Measurements from ENCODE around the gene UBQLN4.

Gene UBQLN4

DNA sequence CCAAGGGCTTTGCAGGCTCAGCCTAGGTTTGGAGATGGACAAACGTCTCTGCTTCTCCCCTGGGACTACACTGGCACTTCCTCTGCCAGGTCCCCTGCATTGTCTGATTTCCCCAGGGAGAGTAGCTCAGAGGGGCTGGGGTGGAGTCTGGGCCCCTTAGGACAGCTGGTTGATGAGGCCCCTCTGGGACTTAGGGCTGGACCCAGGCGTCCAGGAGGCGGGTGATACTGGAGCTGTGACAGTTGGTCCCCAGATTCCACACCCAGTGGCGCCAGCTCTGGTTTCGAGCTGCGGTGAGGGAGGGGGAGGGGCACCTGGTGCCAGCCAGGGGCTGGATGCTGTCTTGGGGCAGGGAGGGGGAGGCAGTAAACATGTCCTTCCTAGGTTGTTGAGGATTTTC is 36.1 kb upstream of the UBQLN4 start:
- Histone ChIP-seq H3K27ac (ENCODE audit: extremely low read depth, low read depth, low read length) (no peak overlapping the region), H3K36me3 (ENCODE audit: control insufficient read depth in 2 of 2, insufficient read depth in 1 of 2, low read length in 2 of 2) (peaks cover 0 to 4% of the 10 kb centered on the region in 2 experiments; a peak in 2 of 3 replicates), H3K4me3 (ENCODE audit: low read depth, low read length) (no peak overlapping the region), H3K4me1 (ENCODE audit: control insufficient read depth, insufficient read depth, low read length) (no peaks in the 10 kb centered on the region; the same call in 1 of the 2 replicates), H3K9me3 (ENCODE audit: control insufficient read depth, insufficient read depth, low read depth, low read length) (no peaks in the 10 kb centered on the region)
- POLR2A ChIA-PET = no interaction called here
- CTCF ChIA-PET = interaction anchor here (0.6 to 22.5 kb wide), 17 partner anchors 10 to 291 kb away, joined by 3 to 1029 read pairs (median 5); partner anchors contain the start of gene LMNA
- TF ChIP-seq ZNF610 (tag by site-specific recombination; IDR thresholded peaks at IDR 0.05; ENCODE audit: borderline replicate concordance) = no peak
- TF ChIP-seq ZSCAN5A (tag by site-specific recombination; IDR thresholded peaks at IDR 0.05) = no peak
- TF ChIP-seq ZNF624 (tag by site-specific recombination; IDR thresholded peaks at IDR 0.05) = no peak
- no peak for TF ChIP-seq ZNF549 (tag by site-specific recombination; IDR thresholded peaks at IDR 0.05)
- TF ChIP-seq ZNF843 (tag by site-specific recombination; IDR thresholded peaks at IDR 0.05) = no peak
- no peak for TF ChIP-seq ZNF266 (tag by site-specific recombination; IDR thresholded peaks at IDR 0.05; ENCODE audit: low read depth)
- TF ChIP-seq ZBTB8A (tag by site-specific recombination; IDR thresholded peaks at IDR 0.05) = no peak
- TF ChIP-seq ZNF747 (tag by site-specific recombination; IDR thresholded peaks at IDR 0.05) = no peak
- no peak for TF ChIP-seq FEZF1 (tag by site-specific recombination; IDR thresholded peaks at IDR 0.05)
- TF ChIP-seq, protein P1, sequence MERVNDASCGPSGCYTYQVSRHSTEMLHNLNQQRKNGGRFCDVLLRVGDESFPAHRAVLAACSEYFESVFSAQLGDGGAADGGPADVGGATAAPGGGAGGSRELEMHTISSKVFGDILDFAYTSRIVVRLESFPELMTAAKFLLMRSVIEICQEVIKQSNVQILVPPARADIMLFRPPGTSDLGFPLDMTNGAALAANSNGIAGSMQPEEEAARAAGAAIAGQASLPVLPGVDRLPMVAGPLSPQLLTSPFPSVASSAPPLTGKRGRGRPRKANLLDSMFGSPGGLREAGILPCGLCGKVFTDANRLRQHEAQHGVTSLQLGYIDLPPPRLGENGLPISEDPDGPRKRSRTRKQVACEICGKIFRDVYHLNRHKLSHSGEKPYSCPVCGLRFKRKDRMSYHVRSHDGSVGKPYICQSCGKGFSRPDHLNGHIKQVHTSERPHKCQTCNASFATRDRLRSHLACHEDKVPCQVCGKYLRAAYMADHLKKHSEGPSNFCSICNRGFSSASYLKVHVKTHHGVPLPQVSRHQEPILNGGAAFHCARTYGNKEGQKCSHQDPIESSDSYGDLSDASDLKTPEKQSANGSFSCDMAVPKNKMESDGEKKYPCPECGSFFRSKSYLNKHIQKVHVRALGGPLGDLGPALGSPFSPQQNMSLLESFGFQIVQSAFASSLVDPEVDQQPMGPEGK (tag by site-specific recombination; IDR thresholded peaks at IDR 0.05) = no peak
- TF ChIP-seq ZNF184 (tag by site-specific recombination; IDR thresholded peaks at IDR 0.05) = no peak
- no peak for TF ChIP-seq ZNF677 (tag by site-specific recombination; IDR thresholded peaks at IDR 0.05)
- TF ChIP-seq ZNF76 (tag by site-specific recombination; IDR thresholded peaks at IDR 0.05; ENCODE audit: borderline replicate concordance, low read depth) = no peak
- TF ChIP-seq OVOL3 (tag by site-specific recombination; IDR thresholded peaks at IDR 0.05) = no peak
- TF ChIP-seq ZNF514 (tag by site-specific recombination; IDR thresholded peaks at IDR 0.05) = no peak
- TF ChIP-seq ZNF24 (tag by site-specific recombination; IDR thresholded peaks at IDR 0.05) = no peak

- POLR2A ChIA-PET = interaction anchor here (0.9 kb wide), 1 partner anchor 9 kb away, joined by 3 read pairs; no protein-coding TSS in a partner anchor
- TF ChIP-seq ZBTB8A (tag by site-specific recombination; IDR thresholded peaks at IDR 0.05) (no peak), ZNF596 (tag by site-specific recombination; IDR thresholded peaks at IDR 0.05) (peak; percentile 90)
- TF ChIP-seq, protein P2, sequence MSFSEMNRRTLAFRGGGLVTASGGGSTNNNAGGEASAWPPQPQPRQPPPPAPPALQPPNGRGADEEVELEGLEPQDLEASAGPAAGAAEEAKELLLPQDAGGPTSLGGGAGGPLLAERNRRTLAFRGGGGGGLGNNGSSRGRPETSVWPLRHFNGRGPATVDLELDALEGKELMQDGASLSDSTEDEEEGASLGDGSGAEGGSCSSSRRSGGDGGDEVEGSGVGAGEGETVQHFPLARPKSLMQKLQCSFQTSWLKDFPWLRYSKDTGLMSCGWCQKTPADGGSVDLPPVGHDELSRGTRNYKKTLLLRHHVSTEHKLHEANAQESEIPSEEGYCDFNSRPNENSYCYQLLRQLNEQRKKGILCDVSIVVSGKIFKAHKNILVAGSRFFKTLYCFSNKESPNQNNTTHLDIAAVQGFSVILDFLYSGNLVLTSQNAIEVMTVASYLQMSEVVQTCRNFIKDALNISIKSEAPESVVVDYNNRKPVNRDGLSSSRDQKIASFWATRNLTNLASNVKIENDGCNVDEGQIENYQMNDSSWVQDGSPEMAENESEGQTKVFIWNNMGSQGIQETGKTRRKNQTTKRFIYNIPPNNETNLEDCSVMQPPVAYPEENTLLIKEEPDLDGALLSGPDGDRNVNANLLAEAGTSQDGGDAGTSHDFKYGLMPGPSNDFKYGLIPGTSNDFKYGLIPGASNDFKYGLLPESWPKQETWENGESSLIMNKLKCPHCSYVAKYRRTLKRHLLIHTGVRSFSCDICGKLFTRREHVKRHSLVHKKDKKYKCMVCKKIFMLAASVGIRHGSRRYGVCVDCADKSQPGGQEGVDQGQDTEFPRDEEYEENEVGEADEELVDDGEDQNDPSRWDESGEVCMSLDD (tag by site-specific recombination; IDR thresholded peaks at IDR 0.05) = no peak
- Histone ChIP-seq H3K4me3 (ENCODE audit: low read depth, low read length) (no peak overlapping the region), H3K4me1 (ENCODE audit: control insufficient read depth, insufficient read depth, low read length) (no peaks in the 10 kb centered on the region; the same call in 1 of the 2 replicates), H3K9me3 (ENCODE audit: control insufficient read depth, insufficient read depth, low read depth, low read length) (no peaks in the 10 kb centered on the region), H3K27ac (ENCODE audit: extremely low read depth, low read depth, low read length) (no peak overlapping the region), H3K36me3 (ENCODE audit: control insufficient read depth in 2 of 2, insufficient read depth in 1 of 2, low read length in 2 of 2) (no peaks in the 10 kb centered on the region; a peak in 1 of 3 replicates)
- CTCF ChIA-PET = interaction anchor here (1.1 to 2.0 kb wide), 3 partner anchors 10 to 44 kb away, joined by 4 to 9 read pairs (median 5); no protein-coding TSS in a partner anchor
Observed at GRCh38 chr1:156086256-156086662, 32.7 kb upstream of the UBQLN4 start.
